ENCODE measurements around the gene PINLYP.
"Not testable (repeated sequence)": the region's sequence is repeated elsewhere in the genome, so short reads cannot be mapped to it uniquely, and the experiment has no call there.

PINLYP gene

DNA sequence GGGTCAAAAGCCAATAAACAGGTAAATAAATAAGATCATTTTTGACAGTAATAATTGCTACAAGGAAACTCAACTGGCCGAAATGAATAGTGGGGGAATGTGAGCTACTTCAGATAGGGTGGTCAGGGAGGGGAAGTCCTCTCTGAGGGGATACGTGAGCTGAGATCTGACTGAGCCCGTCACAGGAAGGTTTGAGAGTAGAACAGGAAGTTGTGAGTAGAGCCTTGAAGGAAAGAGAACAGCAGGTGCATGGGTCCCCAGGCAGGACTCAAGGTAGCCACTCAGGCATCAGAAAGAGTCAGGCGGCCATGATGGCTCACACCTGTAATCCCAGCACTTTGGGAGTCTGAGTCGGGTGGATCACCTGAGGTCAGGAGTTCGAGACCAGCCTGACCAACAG lies 14.1 kb downstream of the PINLYP start:
- H3K27ac Mint-ChIP-seq, result peak overlapping the region; percentile 86
- no peaks in the 10 kb centered on the region for H3K9me3 Mint-ChIP-seq
- H3K4me3 Mint-ChIP-seq, result no peak overlapping the region
- no peaks in the 10 kb centered on the region for H3K27me3 Mint-ChIP-seq
- peaks cover 17% of the 10 kb centered on the region for H3K36me3 Mint-ChIP-seq
- H3K4me1 Mint-ChIP-seq, result peaks cover 22% of the 10 kb centered on the region

DNA sequence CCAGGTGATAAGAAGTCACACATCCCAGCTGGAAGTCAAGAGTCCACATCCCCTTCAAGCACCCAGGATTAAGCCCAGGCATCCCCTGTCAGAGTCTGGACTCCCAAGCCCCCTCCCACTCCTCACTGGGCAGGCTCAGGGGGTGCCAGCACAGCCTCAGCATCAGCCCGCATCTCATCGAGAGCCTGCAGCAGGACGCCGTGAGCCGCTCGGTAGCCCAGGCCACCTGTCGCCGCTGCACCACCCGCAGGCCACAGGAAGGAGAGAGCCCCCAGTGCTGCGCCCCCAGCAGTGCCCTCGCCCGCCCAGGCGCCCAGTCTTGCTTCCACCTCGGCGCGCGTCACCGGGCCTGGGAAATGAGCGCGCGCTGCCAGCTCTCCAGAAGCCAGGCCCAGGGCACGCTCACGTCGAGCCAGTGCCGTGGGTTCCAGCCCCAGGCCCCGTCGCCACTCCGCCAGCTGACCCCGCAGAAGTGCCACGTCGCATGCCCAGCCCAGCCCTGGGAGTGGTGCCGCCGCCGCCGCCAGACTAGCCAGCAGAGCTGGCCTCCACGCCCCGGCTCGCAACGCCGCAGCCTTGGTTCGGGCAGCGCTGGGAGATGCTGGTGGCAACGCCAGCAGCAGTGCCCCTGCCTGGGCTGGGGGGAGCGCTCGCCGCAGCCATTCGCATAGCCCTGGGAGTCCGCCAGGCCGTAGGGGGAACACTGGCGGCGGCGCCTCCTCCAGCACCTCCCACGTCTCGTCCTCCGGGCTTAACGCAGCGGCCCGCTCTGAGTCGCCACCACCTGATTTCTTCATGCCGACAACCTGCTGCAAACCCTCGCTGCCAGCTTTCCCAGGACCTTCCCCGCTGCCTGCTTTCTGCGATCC lies 16.5 kb downstream of the PINLYP start:
- peaks cover 17% of the 10 kb centered on the region for H3K36me3 Mint-ChIP-seq
- H3K9me3 Mint-ChIP-seq, result no peaks in the 10 kb centered on the region
- H3K27me3 Mint-ChIP-seq, result no peaks in the 10 kb centered on the region
- peak overlapping the region; percentile 35 for H3K27ac Mint-ChIP-seq
- H3K4me3 Mint-ChIP-seq, result no peak overlapping the region
- H3K4me1 Mint-ChIP-seq, result peaks cover 33% of the 10 kb centered on the region

DNA sequence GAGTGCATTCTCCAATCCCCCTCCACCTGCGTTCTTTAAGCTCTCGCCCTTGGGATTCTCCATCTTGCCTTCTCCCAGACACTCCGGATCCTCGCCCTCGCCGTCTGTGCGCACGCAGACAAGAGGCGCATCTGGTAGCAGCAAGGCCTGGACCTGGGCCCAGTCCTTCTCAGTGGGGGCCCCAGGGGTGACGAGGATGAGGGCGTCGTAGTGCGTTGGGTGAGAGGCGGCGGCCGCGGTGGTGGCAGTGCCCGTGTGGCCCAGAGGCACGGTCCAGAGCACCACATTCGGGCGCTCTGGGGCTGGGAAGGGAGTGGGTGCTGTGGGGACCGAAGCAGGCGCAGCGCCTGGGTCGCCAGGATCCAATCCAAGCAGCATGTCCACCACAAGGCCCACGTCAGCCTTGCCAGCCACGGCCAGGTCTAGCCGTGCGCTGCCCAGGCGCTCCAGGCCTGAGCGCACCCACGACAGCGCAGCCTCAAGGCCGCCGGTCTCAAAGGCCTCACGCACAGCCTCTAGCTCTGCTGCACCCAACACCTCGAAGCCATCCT lies 17.3 kb downstream of the PINLYP start:
- Mint-ChIP-seq H3K27me3 (no peaks in the 10 kb centered on the region), H3K36me3 (peaks cover 17% of the 10 kb centered on the region), H3K9me3 (no peaks in the 10 kb centered on the region), H3K4me3 (peak overlapping the region; percentile 65), H3K4me1 (peaks cover 41% of the 10 kb centered on the region), H3K27ac (peak overlapping the region; percentile 68)

DNA sequence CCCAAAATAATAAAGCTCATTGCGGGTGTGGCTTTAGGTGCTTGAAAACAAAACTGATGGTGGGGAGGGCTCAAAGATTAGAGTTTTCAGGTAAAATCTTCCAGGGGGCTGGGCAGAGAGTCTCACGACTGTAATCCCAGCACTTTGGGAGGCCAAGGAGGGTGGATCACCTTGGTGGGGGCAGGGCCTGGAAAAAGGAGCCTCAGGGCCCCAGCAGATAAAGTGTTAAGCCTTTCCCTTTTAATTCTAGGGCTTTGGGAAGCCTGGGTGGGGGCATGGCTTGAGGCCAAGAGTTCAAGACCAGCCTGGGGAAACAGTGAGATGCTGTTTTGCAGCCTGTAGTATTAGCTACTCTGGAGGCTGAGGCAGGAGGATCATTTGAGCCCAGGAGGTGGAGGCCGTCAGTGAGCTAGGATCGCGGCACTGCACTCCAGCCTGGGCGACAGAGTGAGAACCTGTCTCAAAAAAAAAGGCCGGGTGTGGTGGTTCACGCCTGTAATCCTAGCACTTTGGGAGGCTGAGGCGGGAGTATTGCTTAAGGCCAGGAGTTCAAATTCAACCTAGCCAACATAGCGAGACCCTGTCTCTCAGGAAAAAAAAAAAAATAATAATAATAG lies 18.6 kb downstream of the PINLYP start:
- Mint-ChIP-seq H3K36me3 (peaks cover 16% of the 10 kb centered on the region), H3K4me1 (peaks cover 49% of the 10 kb centered on the region), H3K27ac (peak overlapping the region; percentile 52), H3K9me3 (no peaks in the 10 kb centered on the region), H3K27me3 (no peaks in the 10 kb centered on the region), H3K4me3 (peak overlapping the region; percentile 99)

DNA sequence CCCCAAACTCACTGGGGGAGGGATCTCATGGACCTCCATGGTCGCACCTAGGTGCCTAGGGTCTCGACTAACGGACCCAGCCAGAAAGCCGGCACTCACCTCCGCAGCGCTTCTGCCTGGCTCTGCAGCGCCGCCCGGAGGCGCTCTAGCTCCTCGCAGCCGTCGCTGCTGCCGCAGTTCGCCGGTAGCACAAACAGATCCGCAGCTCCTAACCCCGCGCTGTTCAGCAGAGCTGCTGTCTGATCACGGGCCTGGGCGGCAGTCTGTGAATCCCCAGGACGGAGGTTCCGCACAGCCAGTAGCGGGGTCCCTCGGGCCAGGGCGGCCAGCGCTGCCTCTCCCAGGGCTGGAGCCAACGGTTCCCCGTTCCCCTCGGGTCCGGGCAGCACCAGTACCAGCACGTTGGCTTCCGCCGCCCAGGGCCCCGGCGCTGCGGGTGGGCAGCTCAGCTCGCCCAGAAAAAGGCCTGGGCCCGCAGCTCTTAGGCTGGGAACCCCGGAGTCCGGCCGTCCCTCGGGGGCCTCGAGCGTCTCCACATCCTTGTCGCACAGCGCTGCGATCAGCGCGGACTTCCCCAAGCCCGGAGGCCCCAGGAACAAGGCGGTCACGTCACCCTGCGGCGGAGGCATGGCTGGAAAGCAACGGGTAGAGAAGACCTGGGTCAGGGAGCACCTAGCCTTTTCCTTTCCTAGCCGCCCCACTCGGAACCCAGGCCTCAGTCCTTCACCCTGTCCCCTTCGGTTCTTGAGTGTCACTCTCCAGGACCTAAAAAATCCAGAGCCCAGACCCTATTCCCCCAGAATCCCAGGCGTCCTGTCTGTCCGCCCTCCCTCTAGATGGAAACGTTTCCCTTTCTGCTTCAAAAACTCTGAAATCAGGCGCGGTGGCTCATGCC lies 19.4 kb downstream of the PINLYP start:
- H3K4me1 Mint-ChIP-seq, result peaks cover 43% of the 10 kb centered on the region
- peaks cover 16% of the 10 kb centered on the region for H3K36me3 Mint-ChIP-seq

DNA sequence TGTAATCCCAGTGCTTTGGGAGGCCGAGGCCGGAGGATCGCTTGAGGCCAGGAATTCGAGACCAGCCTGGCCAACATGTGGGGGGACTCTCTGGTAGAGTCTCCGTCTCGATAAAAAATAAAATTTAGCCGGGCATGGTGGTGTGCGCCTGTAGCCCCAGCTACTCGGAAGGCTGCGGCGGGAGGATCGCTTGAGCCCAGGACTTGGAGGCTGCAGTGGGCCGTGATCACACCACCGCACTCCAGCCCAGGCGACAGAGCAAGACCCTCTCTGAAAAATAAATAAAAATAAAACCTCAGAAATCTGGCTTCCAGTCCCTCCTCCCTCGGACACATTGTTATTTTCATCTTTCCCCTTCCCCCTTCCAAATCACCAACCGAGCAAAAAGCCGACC lies 20.0 kb downstream of the PINLYP start:
- Mint-ChIP-seq H3K9me3 (no peaks in the 10 kb centered on the region), H3K27me3 (no peaks in the 10 kb centered on the region), H3K4me1 (peaks cover 39% of the 10 kb centered on the region), H3K27ac (peak overlapping the region; percentile 99), H3K4me3 (peak overlapping the region; percentile 99), H3K36me3 (peaks cover 12% of the 10 kb centered on the region)

More for the DNA sequence above, 19.4 kb downstream of the PINLYP start:
- Mint-ChIP-seq H3K27me3 (no peaks in the 10 kb centered on the region), H3K4me3 (peak overlapping the region; percentile 99), H3K27ac (peak overlapping the region; percentile 99), H3K9me3 (no peaks in the 10 kb centered on the region)

DNA sequence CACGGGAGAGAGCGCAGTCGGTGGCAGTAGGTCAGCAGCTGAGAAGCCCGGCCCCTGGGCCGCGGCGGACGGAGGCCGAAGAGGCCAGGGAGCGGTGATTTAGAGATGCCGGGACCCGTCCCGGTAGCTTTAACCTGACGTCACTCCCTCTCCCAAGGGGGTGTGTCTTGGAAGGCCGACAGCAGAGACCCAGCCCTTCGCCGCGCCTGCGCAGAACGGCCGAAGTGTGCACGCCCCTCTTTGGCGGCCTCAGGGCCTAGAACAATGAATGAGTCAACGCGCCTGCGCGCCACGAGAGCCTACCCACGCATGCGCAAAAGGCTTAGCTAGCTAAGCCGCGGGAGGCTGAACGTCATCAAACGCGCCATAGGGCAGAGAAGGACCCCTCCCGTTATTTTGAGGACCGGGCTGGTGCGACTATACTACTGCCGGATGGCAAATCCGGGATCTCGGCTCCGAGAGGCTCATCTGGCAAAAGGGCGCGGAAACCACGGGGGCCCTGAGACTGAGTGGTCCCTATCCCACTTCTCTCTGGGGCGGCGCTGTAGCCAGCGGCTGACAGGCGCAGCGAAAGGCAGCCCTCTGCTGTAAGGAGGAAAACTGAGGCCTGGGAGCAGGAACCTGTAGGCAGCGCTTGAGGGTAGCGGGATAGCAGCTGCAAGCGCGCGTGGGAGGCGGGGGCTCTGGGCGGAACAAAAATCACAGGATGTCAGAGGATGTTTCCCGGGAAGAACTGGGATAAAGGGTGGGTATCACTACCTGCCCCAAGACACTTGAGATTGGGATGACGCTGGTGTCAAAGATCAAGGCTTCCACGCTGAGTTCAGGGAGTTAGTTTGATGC lies 20.6 kb downstream of the PINLYP start, which contains the start of the genes IRGQ and ZNF576:
TSS of gene IRGQ (minus strand) at position 136 of the 843 bp plus-strand sequence. CDS start 796 bp downstream, outside the sequence.
TSS of gene ZNF576 (plus strand) at position 597 of the 843 bp plus-strand sequence. CDS start 514 bp downstream, outside the sequence.
- Mint-ChIP-seq H3K27ac (peak within 1 kb of the TSS; percentile 99), H3K36me3 (peaks cover 8% of the 10 kb centered on the region), H3K4me1 (peaks cover 36% of the 10 kb centered on the region), H3K9me3 (no peaks in the 10 kb centered on the region), H3K4me3 (peak within 1 kb of the TSS; percentile 99), H3K27me3 (no peaks in the 10 kb centered on the region)

DNA sequence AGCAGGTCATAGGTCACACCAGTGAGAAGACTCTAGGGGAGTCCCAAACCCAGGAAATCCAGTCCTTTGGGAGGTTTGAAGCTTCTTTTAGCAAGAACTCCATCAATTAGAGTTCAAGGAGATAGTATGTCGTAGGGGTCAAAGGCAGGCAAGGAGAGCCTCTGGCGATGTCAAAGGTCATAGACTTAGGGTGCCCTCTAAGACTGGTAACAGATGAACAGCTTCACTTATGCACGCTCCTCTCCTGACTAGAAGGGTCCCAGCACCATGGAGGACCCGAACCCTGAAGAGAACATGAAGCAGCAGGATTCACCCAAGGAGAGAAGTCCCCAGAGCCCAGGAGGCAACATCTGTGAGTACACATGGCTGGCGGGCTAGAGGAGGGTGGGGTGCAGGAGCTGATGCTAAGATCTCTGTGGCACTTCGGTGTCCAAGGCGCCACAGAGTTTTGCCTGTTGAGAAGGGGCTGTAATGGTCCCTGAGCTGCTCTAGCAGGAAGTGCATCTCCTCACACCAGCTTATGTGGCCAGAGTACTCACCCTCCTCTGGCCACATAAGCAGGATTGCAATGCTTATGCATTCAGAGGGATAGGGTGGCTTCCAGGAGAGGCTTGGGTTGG lies 21.4 kb downstream of the PINLYP start:
- no peaks in the 10 kb centered on the region for H3K27me3 Mint-ChIP-seq
- no peaks in the 10 kb centered on the region for H3K9me3 Mint-ChIP-seq
- H3K36me3 Mint-ChIP-seq, result peaks cover 8% of the 10 kb centered on the region
- H3K4me1 Mint-ChIP-seq, result peaks cover 36% of the 10 kb centered on the region
- peak overlapping the region; percentile 99 for H3K27ac Mint-ChIP-seq
- peak overlapping the region; percentile 99 for H3K4me3 Mint-ChIP-seq

DNA sequence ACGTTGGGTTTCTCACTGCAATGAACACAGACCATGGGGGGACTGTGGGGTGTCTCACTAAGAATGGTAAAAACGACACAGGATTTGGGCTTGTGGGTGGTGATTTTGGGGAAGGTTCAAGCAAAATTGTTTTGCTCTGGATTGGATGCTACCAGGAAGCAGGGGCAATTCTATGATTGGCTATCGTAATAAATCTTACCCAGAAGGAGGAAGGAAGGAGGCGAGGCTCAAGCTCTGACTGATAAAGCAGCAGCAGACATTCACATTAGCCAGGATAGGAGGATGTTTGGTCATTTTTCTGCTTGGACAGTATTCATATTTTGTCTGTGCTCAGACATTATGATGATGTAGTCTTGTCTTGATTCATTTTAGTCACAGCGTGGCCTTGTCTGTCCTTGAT lies 22.3 kb downstream of the PINLYP start:
- Mint-ChIP-seq H3K27ac (peak overlapping the region; percentile 99), H3K27me3 (no peaks in the 10 kb centered on the region), H3K36me3 (peaks cover 6% of the 10 kb centered on the region), H3K4me3 (peak overlapping the region; percentile 99), H3K9me3 (no peaks in the 10 kb centered on the region), H3K4me1 (peaks cover 36% of the 10 kb centered on the region)

DNA sequence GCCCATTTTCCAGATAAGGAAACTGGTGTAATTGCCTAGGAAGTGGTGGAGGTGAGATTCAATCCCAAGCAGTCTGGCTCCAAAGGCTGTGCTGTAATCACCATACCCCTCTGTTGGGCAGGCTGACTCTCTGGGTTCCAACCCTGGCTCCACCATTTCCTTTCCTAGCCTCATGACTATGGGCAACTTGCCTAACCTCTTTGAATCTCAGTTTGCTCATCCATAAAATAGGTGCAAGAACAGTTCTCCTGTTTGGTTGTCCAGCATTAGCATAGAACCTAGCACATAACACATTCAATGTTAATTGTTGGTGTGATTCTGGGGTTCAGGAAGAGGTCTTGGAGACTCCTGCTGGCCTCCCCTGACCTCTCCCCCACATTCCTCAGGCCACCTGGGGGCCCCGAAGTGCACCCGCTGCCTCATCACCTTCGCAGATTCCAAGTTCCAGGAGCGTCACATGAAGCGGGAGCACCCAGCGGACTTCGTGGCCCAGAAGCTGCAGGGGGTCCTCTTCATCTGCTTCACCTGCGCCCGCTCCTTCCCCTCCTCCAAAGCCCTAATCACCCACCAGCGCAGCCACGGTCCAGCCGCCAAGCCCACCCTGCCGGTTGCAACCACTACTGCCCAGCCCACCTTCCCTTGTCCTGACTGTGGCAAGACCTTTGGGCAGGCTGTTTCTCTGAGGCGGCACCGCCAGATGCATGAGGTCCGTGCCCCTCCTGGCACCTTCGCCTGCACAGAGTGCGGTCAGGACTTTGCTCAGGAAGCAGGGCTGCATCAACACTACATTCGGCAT lies 23.0 kb downstream of the PINLYP start:
- no peaks in the 10 kb centered on the region for H3K9me3 Mint-ChIP-seq
- H3K27ac Mint-ChIP-seq, result no peak overlapping the region
- H3K36me3 Mint-ChIP-seq, result peaks cover 3% of the 10 kb centered on the region
- H3K4me1 Mint-ChIP-seq, result peaks cover 30% of the 10 kb centered on the region
- no peaks in the 10 kb centered on the region for H3K27me3 Mint-ChIP-seq
- H3K4me3 Mint-ChIP-seq, result peak overlapping the region; percentile 24

DNA sequence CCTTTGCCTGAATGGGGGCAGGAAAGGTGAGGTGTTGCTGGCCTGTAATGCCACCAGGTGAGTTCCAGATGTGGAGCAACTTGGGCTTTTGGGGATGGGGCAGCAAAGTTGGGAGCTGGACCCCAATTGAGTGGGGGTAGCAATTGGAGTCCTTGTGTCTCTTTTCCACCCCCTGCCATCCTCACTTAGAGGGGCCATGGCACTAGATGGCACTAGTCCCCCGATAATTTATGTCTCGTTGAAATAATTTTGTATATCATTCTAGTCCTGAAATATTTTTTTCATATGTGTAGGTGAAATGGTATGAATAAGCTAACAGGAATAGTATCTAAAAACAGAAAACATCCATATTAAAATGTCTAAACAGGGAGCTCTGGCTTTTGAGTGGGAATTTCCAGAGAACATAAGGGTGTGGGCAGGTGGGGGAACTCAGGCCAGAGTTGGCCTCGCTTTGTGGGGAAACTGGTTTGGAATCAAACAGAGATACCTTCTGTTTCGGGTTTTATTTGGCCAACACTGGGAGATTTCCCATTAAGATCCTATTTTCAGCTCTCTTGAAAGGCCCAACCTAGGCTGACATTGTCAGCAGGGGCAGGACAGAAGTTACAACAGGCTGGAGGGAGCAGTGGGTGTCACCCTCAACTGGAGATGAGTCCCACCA lies 24.2 kb downstream of the PINLYP start:
- Mint-ChIP-seq H3K4me1 (peaks cover 27% of the 10 kb centered on the region), H3K4me3 (no peak overlapping the region), H3K27me3 (no peaks in the 10 kb centered on the region), H3K27ac (peak overlapping the region; percentile 41), H3K9me3 (no peaks in the 10 kb centered on the region), H3K36me3 (no peaks in the 10 kb centered on the region)

DNA sequence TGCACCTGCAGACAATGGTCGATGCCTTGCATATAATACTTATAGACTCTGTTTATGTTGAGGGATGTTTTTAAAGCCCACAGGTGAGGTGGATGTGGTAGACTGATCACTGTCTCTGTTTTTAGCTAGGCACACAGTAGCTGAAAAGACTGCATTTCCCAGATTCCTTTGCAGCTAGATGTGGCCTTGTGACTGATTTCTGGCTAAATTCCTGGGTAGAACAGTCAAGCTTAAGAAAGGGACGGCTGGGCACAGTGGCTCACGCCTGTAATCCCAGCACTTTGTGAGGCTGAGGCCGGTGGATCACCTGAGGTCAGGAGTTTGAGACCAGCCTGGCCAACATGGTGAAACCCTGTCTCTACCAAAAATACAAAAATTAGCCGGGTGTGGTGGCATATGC lies 24.7 kb downstream of the PINLYP start:
- not testable (repeated sequence) for H3K36me3 Mint-ChIP-seq, H3K27me3 Mint-ChIP-seq, H3K4me3 Mint-ChIP-seq, H3K9me3 Mint-ChIP-seq
- Mint-ChIP-seq H3K27ac (peak overlapping the region; percentile 41), H3K4me1 (peaks cover 27% of the 10 kb centered on the region)

All from activated naive CD4-positive, alpha-beta T cell treated with anti-CD3 and anti-CD28 coated beads, Interleukin-2, amount 50 U/mL, for 24 hours (primary cell).